Colonic mucosa (tissue), 4 donors: Measurements from ENCODE around the gene BANP. TPM values are rescaled to one million over a fixed set of nuclear protein-coding genes. Genes with fewer than 3 reads are reported as not detected.

ENCODE experiments used
- DNase-seq: peaks from one replicate; pipeline ENCODE4 v3.0.0-alpha.2; 2020
- H3K27ac ChIP-seq: fragments of 200-600 bp; one replicate; pipeline ENCODE4 v1.8.0; 2021
- H3K27me3 ChIP-seq: fragments of 200-600 bp; one replicate; pipeline ENCODE4 v1.8.0; 2021
- H3K36me3 ChIP-seq: fragments of 200-600 bp; one replicate; pipeline ENCODE4 v1.8.0; 2021
- H3K4me1 ChIP-seq: fragments of 200-600 bp; one replicate; pipeline ENCODE4 v1.8.0; 2021; ENCODE audit warnings: mild to moderate bottlenecking
- H3K4me3 ChIP-seq: fragments of 200-600 bp; one replicate; pipeline ENCODE4 v1.8.0; 2021
- H3K9ac ChIP-seq, 2 donors: one replicate each; pipeline ENCODE4 v1.7.0; 2013; ENCODE audit warnings: control low read depth in 2 of 2, low read depth in 2 of 2, low read length in 2 of 2
- H3K9me3 ChIP-seq: fragments of 200-600 bp; one replicate; pipeline ENCODE4 v1.8.0; 2021
- CTCF ChIP-seq: fragments of 200-600 bp; IDR thresholded peaks from one replicate; pipeline ENCODE4 v1.8.0; 2022; ENCODE audit warnings: antibody characterized with exemption, mild to moderate bottlenecking
- intact Hi-C: fragments of 100-400 bp; cut with DNase I; formaldehyde crosslinking; loops from one replicate; pipeline ENCODE4 v1.14.1; 2022
- total RNA-seq, 2 donors: library from RNA; stranded (reverse); fragmentation: NEBNext Ultra II Directional in 1 of 2; extraction: Animal tissue kit (Norgen Biotek cat#: 25700) in 1 of 2; gene quantifications; one replicate each; pipeline ENCODE4 v1.2.1, GENCODE V29; 2021
- donor health status: healthy.
- donor health status: DM: no; HTN: no; CAD: no.
- donor health status: DM: no; HTN: no; CAD: no.

Gene BANP
- total RNA-seq, 2 donors from 2014 or later, result 18.6 to 29.7 TPM

GRCh38 chr16:87939562-87940423 lies 11.4 kb upstream of the BANP start:
- no peak overlapping the region for H3K4me3 ChIP-seq
- TF ChIP-seq CTCF, result no peak
- H3K27me3 ChIP-seq, result no peaks in the 10 kb centered on the region
- H3K9me3 ChIP-seq, result no peaks in the 10 kb centered on the region
- H3K4me1 ChIP-seq, result no peaks in the 10 kb centered on the region
- intact Hi-C loops, result no loop called here
- H3K9ac ChIP-seq, result no peak overlapping the region
- no peaks in the 10 kb centered on the region for H3K36me3 ChIP-seq
- DNase-seq, result no peak
- no peak overlapping the region for H3K27ac ChIP-seq

- no peak overlapping the region for H3K27ac ChIP-seq
- no peaks in the 10 kb centered on the region for H3K9me3 ChIP-seq
- no peaks in the 10 kb centered on the region for H3K27me3 ChIP-seq
- no peak for DNase-seq
- no peak overlapping the region for H3K9ac ChIP-seq
- intact Hi-C loops, result no loop called here
- H3K4me3 ChIP-seq, result no peak overlapping the region
- TF ChIP-seq CTCF, result no peak
- H3K4me1 ChIP-seq, result no peaks in the 10 kb centered on the region
- no peaks in the 10 kb centered on the region for H3K36me3 ChIP-seq
Observed at GRCh38 chr16:87942680-87943079, 8.6 kb upstream of the BANP start.

- H3K9ac ChIP-seq, result peak overlapping the region; percentile 54 to 58
- intact Hi-C loops, result no loop called here
- no peaks in the 10 kb centered on the region for H3K27me3 ChIP-seq
- no peaks in the 10 kb centered on the region for H3K36me3 ChIP-seq
- peak; percentile 75 for DNase-seq
- H3K27ac ChIP-seq, result no peak overlapping the region
- H3K9me3 ChIP-seq, result no peaks in the 10 kb centered on the region
- TF ChIP-seq CTCF, result no peak
- H3K4me3 ChIP-seq, result peak overlapping the region; percentile 19
- no peaks in the 10 kb centered on the region for H3K4me1 ChIP-seq
Observed at GRCh38 chr16:87945351-87946042, 5.7 kb upstream of the BANP start.

- H3K9me3 ChIP-seq, result no peaks in the 10 kb centered on the region
- H3K27ac ChIP-seq, result no peak overlapping the region
- no peak for DNase-seq
- H3K27me3 ChIP-seq, result no peaks in the 10 kb centered on the region
- peak overlapping the region in 1 of 2 donors; percentile 24 for H3K9ac ChIP-seq
- no peak overlapping the region for H3K4me3 ChIP-seq
- H3K36me3 ChIP-seq, result no peaks in the 10 kb centered on the region
- no peak for TF ChIP-seq CTCF
- no peaks in the 10 kb centered on the region for H3K4me1 ChIP-seq
- intact Hi-C loops, result no loop called here
Observed at GRCh38 chr16:87946596-87947347, 4.5 kb upstream of the BANP start.

- no peak for TF ChIP-seq CTCF
- intact Hi-C loops, result no loop called here
Observed at GRCh38 chr16:87947356-87948118, 3.7 kb upstream of the BANP start.

More at GRCh38 chr16:87947356-87948118, 3.7 kb upstream of the BANP start:
- DNase-seq, result no peak
- H3K9ac ChIP-seq, result no peak overlapping the region
- H3K4me1 ChIP-seq, result peaks cover 4% of the 10 kb centered on the region
- no peaks in the 10 kb centered on the region for H3K9me3 ChIP-seq
- no peak overlapping the region for H3K27ac ChIP-seq
- no peak overlapping the region for H3K4me3 ChIP-seq
- no peaks in the 10 kb centered on the region for H3K27me3 ChIP-seq
- H3K36me3 ChIP-seq, result no peaks in the 10 kb centered on the region
